SK-N-SH (cell line): ENCODE measurements around the gene ANKRD1. TPM values are rescaled to one million over a fixed set of nuclear protein-coding genes. Genes with fewer than 3 reads are reported as not detected.

ENCODE experiments used
- CTCF ChIA-PET: fragments of 300-600, 350-600 bp; formaldehyde crosslinking; extraction: SDS; loops from one replicate; lab custom pipeline; 2021; lab: Yijun Ruan, JAX
- POLR2A ChIA-PET: fragments of 350-600 bp; sonication (Branson Sonifier 250); formaldehyde crosslinking; extraction: SDS; loops from one replicate; lab custom pipeline; 2020; ENCODE audit warnings: antibody characterized with exemption, inconsistent platforms; lab: Yijun Ruan, JAX
- DNase-seq: peaks from one replicate; pipeline ENCODE4 v3.0.0; 2012
- H2AFZ ChIP-seq: fragments of 200-600 bp; sonication (generic); 2 replicates; pipeline ENCODE4 v1.8.1; 2016; ENCODE audit warnings: antibody characterized with exemption, mild to moderate bottlenecking, low read depth
- H3F3A ChIP-seq: fragments of 200-600 bp; sonication (generic); replicated peaks from 2 replicates; pipeline ENCODE3; 2016; ENCODE audit warnings: antibody characterized with exemption, mild to moderate bottlenecking; ENCODE audit not compliant: insufficient read depth
- H3K27ac ChIP-seq, 2 experiments: fragments of 200-500 bp in 1 of 2; fragments of 200-600 bp in 1 of 2; sonication (Bioruptor generic) in 1 of 2; sonication (generic), shearing (Covaris generic) in 1 of 2; 2 replicates each; pipeline versions ENCODE4 v1.5.1 to v1.6.1; 2014 to 2016; ENCODE audit warnings: low read depth in 2 of 2, inconsistent platforms in 1 of 2, low read length in 1 of 2, mild to moderate bottlenecking in 1 of 2, mixed read lengths in 1 of 2
- H3K27me3 ChIP-seq: fragments of 200-600 bp; sonication (generic), shearing (Covaris generic); 2 replicates; pipeline ENCODE4 v1.6.1; 2016; ENCODE audit warnings: mixed run types; ENCODE audit not compliant: insufficient read depth
- H3K36me3 ChIP-seq, 2 experiments: fragments of 200-500 bp in 1 of 2; fragments of 200-600 bp in 1 of 2; sonication (Bioruptor generic) in 1 of 2; sonication (generic) in 1 of 2; replicated peaks in 1 of 2; 2 replicates each; pipeline versions ENCODE3 to v1.5.1; 2014 to 2016; ENCODE audit warnings: low read length in 1 of 2, mild to moderate bottlenecking in 1 of 2; ENCODE audit not compliant: insufficient read depth in 2 of 2, control insufficient read depth in 1 of 2
- H3K4me1 ChIP-seq, 2 experiments: fragments of 200-500 bp in 1 of 2; fragments of 200-600 bp in 1 of 2; sonication (Bioruptor generic) in 1 of 2; sonication (generic), shearing (Covaris generic) in 1 of 2; 2 replicates each; pipeline versions ENCODE4 v1.5.1 to v1.6.1; 2014 to 2016; ENCODE audit warnings: low read depth in 1 of 2, low read length in 1 of 2, mixed run types in 1 of 2; ENCODE audit not compliant: insufficient read depth in 2 of 2, control insufficient read depth in 1 of 2
- H3K4me2 ChIP-seq: fragments of 200-600 bp; sonication (generic), shearing (Covaris generic); 2 replicates; pipeline ENCODE4 v1.6.1; 2017; ENCODE audit warnings: mixed run types
- H3K4me3 ChIP-seq, 2 experiments: fragments of 200-500 bp in 1 of 2; fragments of 200-600 bp in 1 of 2; sonication (Bioruptor generic) in 1 of 2; sonication (generic), shearing (Covaris generic) in 1 of 2; 2 replicates each; pipeline versions ENCODE4 v1.5.1 to v1.8.1; 2014 to 2016; ENCODE audit warnings: low read depth in 2 of 2, inconsistent platforms in 1 of 2, low read length in 1 of 2, mild to moderate bottlenecking in 1 of 2, mixed read lengths in 1 of 2, moderate library complexity in 1 of 2
- H3K79me2 ChIP-seq: fragments of 200-600 bp; sonication (generic); 2 replicates; pipeline ENCODE4 v1.8.1; 2017; ENCODE audit warnings: mild to moderate bottlenecking; ENCODE audit not compliant: insufficient read depth
- H3K9ac ChIP-seq: fragments of 200-600 bp; sonication (generic); 2 replicates; pipeline ENCODE4 v1.6.1; 2017; ENCODE audit warnings: mixed run types
- H3K9me2 ChIP-seq: fragments of 200-600 bp; sonication (generic); 2 replicates; pipeline ENCODE4 v1.6.1; 2017; ENCODE audit warnings: mixed run types
- H3K9me3 ChIP-seq: fragments of 200-600 bp; sonication (generic); 2 replicates; pipeline ENCODE4 v1.6.1; 2017; ENCODE audit warnings: mixed run types, mild to moderate bottlenecking, moderate library complexity
- H4K20me1 ChIP-seq: fragments of 200-600 bp; sonication (generic); 2 replicates; pipeline ENCODE4 v1.6.1; 2017; ENCODE audit warnings: mild to moderate bottlenecking, mixed run types; ENCODE audit not compliant: insufficient read depth
- ELF1 ChIP-seq: IDR thresholded peaks from 2 replicates; pipeline ENCODE4 v1.4.0; 2012
- GABPA ChIP-seq: IDR thresholded peaks from 2 replicates; pipeline ENCODE4 v1.4.0; 2012; ENCODE audit warnings: low read depth, mild to moderate bottlenecking
- JUND ChIP-seq: IDR thresholded peaks from 2 replicates; pipeline ENCODE4 v1.4.0; 2012
- MAX ChIP-seq: IDR thresholded peaks from 2 replicates; pipeline ENCODE4 v1.4.0; 2012; ENCODE audit warnings: low read depth
- MEF2A ChIP-seq: IDR thresholded peaks from 2 replicates; pipeline ENCODE4 v1.4.0; 2012; ENCODE audit warnings: low read depth, borderline replicate concordance
- NRF1 ChIP-seq: IDR thresholded peaks from 2 replicates; pipeline ENCODE4 v1.6.1; 2012; ENCODE audit warnings: low read depth, mild to moderate bottlenecking, low read length
- RAD21 ChIP-seq: IDR thresholded peaks from 2 replicates; pipeline ENCODE4 v1.6.1; 2012; ENCODE audit warnings: mild to moderate bottlenecking, low read length
- RCOR1 ChIP-seq: fragments of 150-350 bp; IDR thresholded peaks from 2 replicates; pipeline ENCODE4 v1.6.1; 2017; ENCODE audit warnings: antibody characterized with exemption, low read length
- RFX5 ChIP-seq: IDR thresholded peaks from 2 replicates; pipeline ENCODE4 v1.6.1; 2012; ENCODE audit warnings: mild to moderate bottlenecking, improper control_type of control experiment, low read length
- SMC3 ChIP-seq: IDR thresholded peaks from 2 replicates; pipeline ENCODE4 v1.6.1; 2012; ENCODE audit warnings: low read depth, low read length, improper control_type of control experiment
- TAF1 ChIP-seq: IDR thresholded peaks from 2 replicates; pipeline ENCODE4 v1.6.1; 2012; ENCODE audit warnings: low read depth, mild to moderate bottlenecking, low read length, moderate library complexity, borderline replicate concordance
- WGBS: methylation state at CpG from one replicate; pipeline ENCODE4 v1.1.6; 2017; ENCODE audit warnings: low lambda C conversion rate; 5-methylcytosine and 5-hydroxymethylcytosine counted together
- polyA plus RNA-seq, 3 experiments: library from polyadenylated mRNA; depleted of rRNA; stranded (reverse); fragments of >200 nt; gene quantifications; 2 replicates each; pipeline ENCODE4 v1.2.3, GENCODE V29; 2012
- TF ChIP-seq, protein P1 (sequence below): fragments of 200-600 bp; sonication (generic); IDR thresholded peaks from 2 replicates; pipeline ENCODE4 v1.6.1; 2017; ENCODE audit warnings: antibody characterized with exemption, mild to moderate bottlenecking, moderate library complexity
- TF ChIP-seq, protein P2 (sequence below): IDR thresholded peaks from 2 replicates; pipeline ENCODE4 v1.4.0; 2012; ENCODE audit warnings: low read depth, borderline replicate concordance

The ANKRD1 gene
- polyA plus RNA-seq, 1 of the 3 experiments (the other 2 are of a cell fraction): 41.7 TPM

GRCh38 chr10:90871279-90871765 is 49.6 kb downstream of the ANKRD1 start:
- Histone ChIP-seq H3K4me1 (peaks cover 5 to 9% of the 10 kb centered on the region in 2 experiments; a peak in 3 of 4 replicates), H3K4me2 (peak overlapping the region; percentile 85), H3K36me3 (peaks cover 8 to 14% of the 10 kb centered on the region in 2 experiments), H3K9ac (peak overlapping the region; percentile 69; the same call in 1 of the 2 replicates), H3K27me3 (no peaks in the 10 kb centered on the region), H3K4me3 (peak overlapping the region; percentile 88 to 91), H4K20me1 (no peaks in the 10 kb centered on the region), H3K9me3 (peaks cover 10% of the 10 kb centered on the region; the same call in 1 of the 2 replicates), H3K9me2 (no peaks in the 10 kb centered on the region), H2AFZ (peak overlapping the region; percentile 95), H3F3A (no peaks in the 10 kb centered on the region), H3K27ac (peak overlapping the region; percentile 25 to 60; a peak in 3 of 4 replicates), H3K79me2 (peaks cover 31% of the 10 kb centered on the region)
- CTCF ChIA-PET: interaction anchor here (0.7 to 2.2 kb wide), 14 partner anchors 8 to 1068 kb away, joined by 3 to 10 read pairs (median 4); partner anchors contain the start of gene HTR7
- DNase-seq: peak; percentile 72
- POLR2A ChIA-PET: no interaction called here
- WGBS: 2% methylated on average over 14 of the region's 14 CpGs
- TF ChIP-seq MAX (no peak), RAD21 (peak; percentile 59), ELF1 (no peak), JUND (no peak), RFX5 (peak; percentile 73), RCOR1 (no peak), MEF2A (no peak), SMC3 (peak; percentile 37; the same call in 1 of the 2 replicates), NRF1 (no peak), TAF1 (peak; percentile 48; the same call in 1 of the 2 replicates)
- TF ChIP-seq, protein P1, sequence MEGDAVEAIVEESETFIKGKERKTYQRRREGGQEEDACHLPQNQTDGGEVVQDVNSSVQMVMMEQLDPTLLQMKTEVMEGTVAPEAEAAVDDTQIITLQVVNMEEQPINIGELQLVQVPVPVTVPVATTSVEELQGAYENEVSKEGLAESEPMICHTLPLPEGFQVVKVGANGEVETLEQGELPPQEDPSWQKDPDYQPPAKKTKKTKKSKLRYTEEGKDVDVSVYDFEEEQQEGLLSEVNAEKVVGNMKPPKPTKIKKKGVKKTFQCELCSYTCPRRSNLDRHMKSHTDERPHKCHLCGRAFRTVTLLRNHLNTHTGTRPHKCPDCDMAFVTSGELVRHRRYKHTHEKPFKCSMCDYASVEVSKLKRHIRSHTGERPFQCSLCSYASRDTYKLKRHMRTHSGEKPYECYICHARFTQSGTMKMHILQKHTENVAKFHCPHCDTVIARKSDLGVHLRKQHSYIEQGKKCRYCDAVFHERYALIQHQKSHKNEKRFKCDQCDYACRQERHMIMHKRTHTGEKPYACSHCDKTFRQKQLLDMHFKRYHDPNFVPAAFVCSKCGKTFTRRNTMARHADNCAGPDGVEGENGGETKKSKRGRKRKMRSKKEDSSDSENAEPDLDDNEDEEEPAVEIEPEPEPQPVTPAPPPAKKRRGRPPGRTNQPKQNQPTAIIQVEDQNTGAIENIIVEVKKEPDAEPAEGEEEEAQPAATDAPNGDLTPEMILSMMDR: peak; percentile 57

DNA sequence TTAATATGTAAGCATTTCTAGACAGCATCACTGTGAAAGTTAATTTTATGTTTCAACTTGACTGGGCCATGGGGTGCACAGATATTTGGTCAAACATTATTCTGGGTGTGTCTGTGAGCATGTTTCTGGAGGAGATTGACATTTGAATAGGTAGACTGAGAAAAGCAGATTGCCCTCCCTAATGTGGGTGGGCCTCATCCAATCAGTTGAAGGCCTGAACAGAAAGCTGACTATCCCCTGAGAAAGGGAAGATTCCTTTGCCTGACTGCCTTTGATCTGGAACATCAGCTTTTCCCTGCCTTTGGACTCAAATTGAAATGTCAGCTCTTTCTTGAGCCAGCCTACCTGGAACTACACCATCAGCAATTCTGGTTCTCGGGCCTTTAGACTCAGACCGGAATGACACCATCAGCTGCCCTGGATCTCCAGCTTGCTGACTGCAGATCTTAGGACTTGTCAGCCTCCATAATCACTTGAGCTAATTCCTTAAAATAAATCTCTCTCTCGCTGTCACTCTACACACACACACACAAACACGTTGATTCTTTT is 54.8 kb downstream of the ANKRD1 start:
- H3F3A ChIP-seq: no peaks in the 10 kb centered on the region
- no peaks in the 10 kb centered on the region for H4K20me1 ChIP-seq
- H3K79me2 ChIP-seq: no peaks in the 10 kb centered on the region
- ChIA-PET CTCF (interaction anchor here (0.6 to 4.0 kb wide), 15 partner anchors 13 to 1082 kb away, joined by 3 to 22 read pairs (median 3); no protein-coding TSS in a partner anchor), POLR2A (no interaction called here)
- no peak overlapping the region for H3K4me2 ChIP-seq
- no peak for TF ChIP-seq GABPA
- TF ChIP-seq, protein P2, sequence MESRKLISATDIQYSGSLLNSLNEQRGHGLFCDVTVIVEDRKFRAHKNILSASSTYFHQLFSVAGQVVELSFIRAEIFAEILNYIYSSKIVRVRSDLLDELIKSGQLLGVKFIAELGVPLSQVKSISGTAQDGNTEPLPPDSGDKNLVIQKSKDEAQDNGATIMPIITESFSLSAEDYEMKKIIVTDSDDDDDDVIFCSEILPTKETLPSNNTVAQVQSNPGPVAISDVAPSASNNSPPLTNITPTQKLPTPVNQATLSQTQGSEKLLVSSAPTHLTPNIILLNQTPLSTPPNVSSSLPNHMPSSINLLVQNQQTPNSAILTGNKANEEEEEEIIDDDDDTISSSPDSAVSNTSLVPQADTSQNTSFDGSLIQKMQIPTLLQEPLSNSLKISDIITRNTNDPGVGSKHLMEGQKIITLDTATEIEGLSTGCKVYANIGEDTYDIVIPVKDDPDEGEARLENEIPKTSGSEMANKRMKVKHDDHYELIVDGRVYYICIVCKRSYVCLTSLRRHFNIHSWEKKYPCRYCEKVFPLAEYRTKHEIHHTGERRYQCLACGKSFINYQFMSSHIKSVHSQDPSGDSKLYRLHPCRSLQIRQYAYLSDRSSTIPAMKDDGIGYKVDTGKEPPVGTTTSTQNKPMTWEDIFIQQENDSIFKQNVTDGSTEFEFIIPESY: no peak
- peaks cover 6% of the 10 kb centered on the region; the same call in 1 of the 2 replicates for H3K27me3 ChIP-seq
- WGBS: 13% methylated on average over 4 of the region's 4 CpGs
- no peak overlapping the region for H3K27ac ChIP-seq
- DNase-seq: no peak
- H3K9me3 ChIP-seq: peaks cover 10% of the 10 kb centered on the region; the same call in 1 of the 2 replicates
- no peaks in the 10 kb centered on the region for H3K9me2 ChIP-seq
- H3K36me3 ChIP-seq: no peaks in the 10 kb centered on the region
- H3K9ac ChIP-seq: no peak overlapping the region
- H2AFZ ChIP-seq: no peak overlapping the region
- H3K4me1 ChIP-seq: no peaks in the 10 kb centered on the region; a peak in 1 of 4 replicates
- H3K4me3 ChIP-seq: no peak overlapping the region
